ENCODE results near the gene PGRMC2.

DNA sequence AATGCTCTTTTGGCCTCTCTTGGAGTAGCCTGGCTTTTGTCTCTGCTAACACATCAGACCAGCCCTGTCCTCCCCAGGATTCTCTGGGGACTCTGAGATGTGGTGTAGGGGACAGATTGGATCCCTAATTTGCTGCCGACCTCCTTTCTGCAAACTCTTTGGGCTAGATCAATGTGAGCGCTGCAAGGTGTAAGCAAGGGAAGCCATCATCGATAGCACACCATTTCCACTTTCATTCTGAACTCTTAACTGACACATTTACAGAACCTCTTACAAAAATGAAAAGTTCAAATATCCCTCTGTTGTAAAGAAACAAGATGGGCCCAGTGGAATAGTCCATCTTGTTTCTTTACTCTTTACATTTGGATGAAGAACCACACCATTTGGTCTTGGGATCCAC lies 46.6 kb downstream of the PGRMC2 start:
- no peak for TF ChIP-seq POLR2A (IDR thresholded peaks at IDR 0.05; ENCODE audit: low read length)
- no peak for TF ChIP-seq GATA1 (IDR thresholded peaks at IDR 0.05; ENCODE audit: low read depth, low read length)

Data from erythroblast (primary cell).